Lower leg skin (tissue), 4 donors: ENCODE measurements around the gene RTL1. TPM values are rescaled to one million over a fixed set of nuclear protein-coding genes. Genes with fewer than 3 reads are reported as not detected.

Experiments used
- DNase-seq, 2 donors: peaks; one replicate each; pipeline ENCODE4 v3.0.0-alpha.2; 2019; ENCODE audit warnings: low spot score in 2 of 2
- H3K4me3 ChIP-seq: fragments of 200-600 bp; sonication (generic); 2 replicates; pipeline ENCODE4 v1.5.1; 2017; ENCODE audit warnings: mild to moderate bottlenecking, low read depth; ENCODE audit not compliant: poor library complexity, severe bottlenecking
- CTCF ChIP-seq, 3 donors: fragments of 450-650 bp; IDR thresholded peaks; one replicate each; pipeline ENCODE4 v1.5.1; 2016; ENCODE audit warnings: antibody characterized with exemption in 3 of 3, mild to moderate bottlenecking in 3 of 3, moderate library complexity in 2 of 3
- POLR2A ChIP-seq, 2 donors: fragments of 450-650 bp; IDR thresholded peaks; one replicate each; pipeline ENCODE4 v1.6.1; 2016 to 2017; ENCODE audit warnings: antibody characterized with exemption in 2 of 2, mild to moderate bottlenecking in 1 of 2, moderate library complexity in 1 of 2
- WGBS, 2 donors: methylation state at CpG; one replicate each; pipeline ENCODE4 v1.1.5; 2018; 5-methylcytosine and 5-hydroxymethylcytosine counted together
- intact Hi-C: fragments of 100-400 bp; cut with DNase I; formaldehyde crosslinking; loops from one replicate; pipeline ENCODE4 v1.15.0; 2023; ENCODE audit warnings: low total_unique reads
- total RNA-seq, 4 donors: library from RNA; depleted of rRNA; stranded (reverse); fragments of >200 nt; gene quantifications; one replicate each; pipeline ENCODE4 v1.1.0, GENCODE V29; 2016

Gene RTL1
- total RNA-seq, 4 donors from 2014 or later = not detected

DNA sequence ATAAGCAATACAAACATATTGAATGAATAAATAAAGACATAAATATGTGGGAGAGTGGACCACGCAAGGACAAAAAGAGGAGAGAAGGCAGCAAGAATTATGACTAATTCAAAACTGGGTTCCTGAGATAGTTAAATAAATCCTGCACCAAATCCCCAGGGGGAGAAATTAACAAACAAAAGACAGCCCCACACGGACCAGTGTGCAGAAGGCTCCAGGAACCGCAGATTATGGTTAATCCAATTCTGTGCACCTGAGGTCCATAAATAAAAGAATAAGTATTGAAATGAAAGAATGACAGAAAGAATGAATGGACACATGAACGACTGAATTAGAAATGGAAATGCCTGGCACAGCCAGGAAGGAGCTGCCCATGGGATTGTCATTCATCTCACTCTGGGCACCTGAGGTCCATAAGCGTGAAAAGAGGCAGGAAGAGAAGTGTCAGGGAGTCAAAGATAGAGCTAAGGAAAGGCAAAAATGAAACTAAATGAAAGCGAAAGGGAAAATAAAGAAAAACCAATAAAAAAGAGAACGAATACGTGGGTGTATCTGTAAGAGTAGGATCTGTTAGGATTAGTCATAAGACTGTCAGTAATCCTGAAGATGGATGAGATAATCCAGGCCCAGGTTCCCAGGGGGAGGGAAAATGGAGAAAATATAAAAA, 54.3 kb downstream of the RTL1 start:
- intact Hi-C loops = no loop called here
- DNase-seq = no peak
- TF ChIP-seq POLR2A (IDR thresholded peaks at IDR 0.05) (no peak), CTCF (IDR thresholded peaks at IDR 0.05) (no peak)
- no peak overlapping the region for H3K4me3 ChIP-seq
- 37 to 41% methylated on average over 8 of the region's 8 CpGs for WGBS, 2 donors

GRCh38 chr14:100846309-100846859, 57.1 kb downstream of the RTL1 start:
- TF ChIP-seq CTCF (IDR thresholded peaks at IDR 0.05) (no peak), POLR2A (IDR thresholded peaks at IDR 0.05) (no peak)
- intact Hi-C loops = no loop called here
- H3K4me3 ChIP-seq = no peak overlapping the region
- WGBS, 2 donors = 93 to 94% methylated on average over 8 of the region's 8 CpGs
- DNase-seq = no peak

DNA sequence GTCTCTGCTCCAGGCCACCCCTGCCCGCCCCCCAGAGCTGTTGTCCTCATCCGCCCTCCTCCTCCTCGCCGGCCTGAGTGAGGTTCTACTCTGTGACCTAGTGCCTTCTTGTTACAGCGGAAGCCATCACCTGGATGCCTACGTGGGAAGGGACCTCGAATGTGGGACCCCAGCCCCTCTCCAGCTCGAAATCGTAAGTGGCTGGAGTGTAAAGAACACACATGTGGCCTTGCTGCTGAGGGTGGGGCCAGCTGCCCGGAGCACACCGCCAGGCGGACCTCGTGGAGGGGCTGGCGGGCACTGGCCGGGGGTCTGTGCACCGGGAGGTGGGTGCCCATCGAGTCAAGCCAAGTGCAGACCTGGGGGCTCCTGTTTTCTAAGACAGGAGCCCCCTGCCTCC, 58.2 kb downstream of the RTL1 start:
- no peak overlapping the region for H3K4me3 ChIP-seq
- no peak for DNase-seq
- intact Hi-C loops = no loop called here
- 92 to 94% methylated on average over 17 of the region's 17 CpGs for WGBS, 2 donors
- TF ChIP-seq CTCF (IDR thresholded peaks at IDR 0.05) (no peak), POLR2A (IDR thresholded peaks at IDR 0.05) (no peak)

GRCh38 chr14:100844846-100845245, 58.7 kb downstream of the RTL1 start:
- intact Hi-C loops = no loop called here
- TF ChIP-seq POLR2A (IDR thresholded peaks at IDR 0.05) (no peak), CTCF (IDR thresholded peaks at IDR 0.05) (no peak)
- no peak overlapping the region for H3K4me3 ChIP-seq
- WGBS, 2 donors = 91 to 93% methylated on average over 11 to 13 of the region's 13 CpGs
- DNase-seq = no peak

DNA sequence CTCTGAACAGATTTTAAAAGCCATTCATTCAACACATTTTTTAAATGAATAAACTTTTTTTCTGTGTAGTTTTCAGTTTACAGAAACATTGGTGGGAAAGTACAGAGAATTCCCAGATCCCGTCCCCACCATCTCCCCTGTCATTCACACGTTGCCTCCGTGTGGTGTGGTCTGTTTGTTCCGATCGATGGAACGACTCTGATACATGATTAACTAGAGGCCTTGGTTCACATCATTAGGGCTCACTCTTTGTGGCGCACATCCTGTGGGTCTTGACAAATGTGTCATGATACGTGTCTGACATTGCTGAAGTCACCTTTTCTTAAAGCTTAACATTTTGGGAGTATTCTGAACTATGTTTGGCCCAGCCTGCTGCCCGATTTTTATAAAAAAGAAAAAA, 59.1 kb downstream of the RTL1 start:
- intact Hi-C loops = no loop called here
- H3K4me3 ChIP-seq = no peak overlapping the region
- 89 to 92% methylated on average over 9 of the region's 9 CpGs for WGBS, 2 donors
- no peak for DNase-seq
- TF ChIP-seq POLR2A (IDR thresholded peaks at IDR 0.05) (no peak), CTCF (IDR thresholded peaks at IDR 0.05) (no peak)

GRCh38 chr14:100844082-100844408, 59.5 kb downstream of the RTL1 start:
- 85 to 91% methylated on average over 4 of the region's 4 CpGs for WGBS, 2 donors

More at GRCh38 chr14:100844082-100844408, 59.5 kb downstream of the RTL1 start:
- TF ChIP-seq CTCF (IDR thresholded peaks at IDR 0.05) = no peak
- no peak for TF ChIP-seq POLR2A (IDR thresholded peaks at IDR 0.05)
- no peak for DNase-seq
- intact Hi-C loops = no loop called here
- H3K4me3 ChIP-seq = no peak overlapping the region
